IPS-15b (cell line): Measurements from ENCODE around the gene TMEM135.
"Not testable (repeated sequence)": the region's sequence is repeated elsewhere in the genome, so short reads cannot be mapped to it uniquely, and the experiment has no call there.

Experiments
- H3K27me3 ChIP-seq: one replicate; pipeline ENCODE4 v1.6.1; 2013; ENCODE audit warnings: low read length; ENCODE audit not compliant: control insufficient read depth, insufficient read depth
- H3K36me3 ChIP-seq: one replicate; pipeline ENCODE4 v1.6.1; 2013; ENCODE audit warnings: low read length; ENCODE audit not compliant: control insufficient read depth, insufficient read depth
- H3K4me1 ChIP-seq: one replicate; pipeline ENCODE4 v1.6.1; 2013; ENCODE audit warnings: mild to moderate bottlenecking, low read length; ENCODE audit not compliant: control insufficient read depth, insufficient read depth
- H3K4me3 ChIP-seq: one replicate; pipeline ENCODE4 v1.5.1; 2013; ENCODE audit warnings: low read depth, low read length
- H3K9ac ChIP-seq: one replicate; pipeline ENCODE4 v1.6.1; 2013; ENCODE audit warnings: low read depth, mild to moderate bottlenecking, low read length
- H3K9me3 ChIP-seq: one replicate; pipeline ENCODE4 v1.6.1; 2013; ENCODE audit warnings: mild to moderate bottlenecking, low read length; ENCODE audit not compliant: control insufficient read depth, insufficient read depth

TMEM135 gene

GRCh38 chr11:87275176-87275575, 237.4 kb downstream of the TMEM135 start:
- no peak overlapping the region for H3K4me3 ChIP-seq
- H3K9me3 ChIP-seq = no peaks in the 10 kb centered on the region
- H3K4me1 ChIP-seq = no peaks in the 10 kb centered on the region
- H3K9ac ChIP-seq = no peak overlapping the region
- no peaks in the 10 kb centered on the region for H3K27me3 ChIP-seq
- H3K36me3 ChIP-seq = no peaks in the 10 kb centered on the region

GRCh38 chr11:87280143-87280542, 242.4 kb downstream of the TMEM135 start:
- Histone ChIP-seq H3K36me3 (no peaks in the 10 kb centered on the region), H3K9ac (no peak overlapping the region), H3K4me1 (no peaks in the 10 kb centered on the region), H3K27me3 (no peaks in the 10 kb centered on the region), H3K9me3 (no peaks in the 10 kb centered on the region), H3K4me3 (no peak overlapping the region)

- Histone ChIP-seq H3K36me3 (no peaks in the 10 kb centered on the region), H3K4me3 (no peak overlapping the region), H3K9ac (no peak overlapping the region), H3K27me3 (no peaks in the 10 kb centered on the region), H3K9me3 (no peaks in the 10 kb centered on the region), H3K4me1 (no peaks in the 10 kb centered on the region)
These were observed 243.8 kb downstream of the TMEM135 start for GRCh38 chr11:87281496-87281895.

- Histone ChIP-seq H3K27me3 (no peaks in the 10 kb centered on the region), H3K9me3 (no peaks in the 10 kb centered on the region), H3K4me3 (no peak overlapping the region), H3K36me3 (no peaks in the 10 kb centered on the region), H3K4me1 (no peaks in the 10 kb centered on the region), H3K9ac (no peak overlapping the region)
These were observed 246.6 kb downstream of the TMEM135 start for GRCh38 chr11:87284306-87284705.

- not testable (repeated sequence) for H3K4me1 ChIP-seq, H3K4me3 ChIP-seq, H3K9me3 ChIP-seq, H3K9ac ChIP-seq, H3K36me3 ChIP-seq, H3K27me3 ChIP-seq
These were observed 247.9 kb downstream of the TMEM135 start for GRCh38 chr11:87285674-87286073.

GRCh38 chr11:87286338-87286737, 248.6 kb downstream of the TMEM135 start:
- H3K4me3 ChIP-seq = no peak overlapping the region
- no peaks in the 10 kb centered on the region for H3K27me3 ChIP-seq
- peaks cover 4% of the 10 kb centered on the region for H3K4me1 ChIP-seq
- no peaks in the 10 kb centered on the region for H3K36me3 ChIP-seq
- H3K9me3 ChIP-seq = no peaks in the 10 kb centered on the region
- no peak overlapping the region for H3K9ac ChIP-seq

GRCh38 chr11:87290304-87290922, 252.7 kb downstream of the TMEM135 start:
- H3K4me1 ChIP-seq = peaks cover 21% of the 10 kb centered on the region
- H3K9me3 ChIP-seq = no peaks in the 10 kb centered on the region
- H3K27me3 ChIP-seq = no peaks in the 10 kb centered on the region
- no peak overlapping the region for H3K4me3 ChIP-seq
- H3K9ac ChIP-seq = no peak overlapping the region
- H3K36me3 ChIP-seq = no peaks in the 10 kb centered on the region

- Histone ChIP-seq H3K27me3 (no peaks in the 10 kb centered on the region), H3K9ac (no peak overlapping the region), H3K4me3 (no peak overlapping the region), H3K4me1 (peaks cover 22% of the 10 kb centered on the region), H3K9me3 (no peaks in the 10 kb centered on the region), H3K36me3 (no peaks in the 10 kb centered on the region)
These were observed 254.9 kb downstream of the TMEM135 start for GRCh38 chr11:87292598-87292997.

GRCh38 chr11:87295237-87295636, 257.5 kb downstream of the TMEM135 start:
- no peaks in the 10 kb centered on the region for H3K9me3 ChIP-seq
- H3K27me3 ChIP-seq = no peaks in the 10 kb centered on the region
- H3K4me3 ChIP-seq = no peak overlapping the region
- H3K4me1 ChIP-seq = peaks cover 22% of the 10 kb centered on the region
- H3K9ac ChIP-seq = no peak overlapping the region
- H3K36me3 ChIP-seq = no peaks in the 10 kb centered on the region

- Histone ChIP-seq H3K9ac (no peak overlapping the region), H3K4me3 (no peak overlapping the region), H3K9me3 (no peaks in the 10 kb centered on the region), H3K4me1 (peaks cover 21% of the 10 kb centered on the region), H3K36me3 (no peaks in the 10 kb centered on the region), H3K27me3 (no peaks in the 10 kb centered on the region)
These were observed 258.9 kb downstream of the TMEM135 start for GRCh38 chr11:87296627-87297026.

GRCh38 chr11:87298155-87298554, 260.4 kb downstream of the TMEM135 start:
- H3K9ac ChIP-seq = no peak overlapping the region
- no peaks in the 10 kb centered on the region for H3K27me3 ChIP-seq
- H3K4me3 ChIP-seq = no peak overlapping the region
- H3K9me3 ChIP-seq = no peaks in the 10 kb centered on the region
- no peaks in the 10 kb centered on the region for H3K36me3 ChIP-seq
- H3K4me1 ChIP-seq = peaks cover 17% of the 10 kb centered on the region

- H3K4me1 ChIP-seq = peaks cover 17% of the 10 kb centered on the region
- no peaks in the 10 kb centered on the region for H3K27me3 ChIP-seq
- no peak overlapping the region for H3K9ac ChIP-seq
These were observed 261.3 kb downstream of the TMEM135 start for GRCh38 chr11:87299041-87299481.

More at GRCh38 chr11:87299041-87299481, 261.3 kb downstream of the TMEM135 start:
- Histone ChIP-seq H3K9me3 (no peaks in the 10 kb centered on the region), H3K36me3 (no peaks in the 10 kb centered on the region), H3K4me3 (no peak overlapping the region)
